Measurements from ENCODE around the gene CGNL1.

Gene CGNL1

GRCh38 chr15:57544848-57545480, 168.7 kb downstream of the CGNL1 start:
- no peak for TF ChIP-seq CTCF (IDR thresholded peaks at IDR 0.05; ENCODE audit: low read depth, low read length)
- no peak for DNase-seq (ENCODE audit: low read depth in 2 of 2)
- H3K4me3 ChIP-seq (replicated peaks in 1 of 2; ENCODE audit: low read depth in 2 of 2, low read length in 2 of 2): no peak overlapping the region

GRCh38 chr15:57545995-57546394, 169.7 kb downstream of the CGNL1 start:
- no peak overlapping the region for H3K4me3 ChIP-seq (replicated peaks in 1 of 2; ENCODE audit: low read depth in 2 of 2, low read length in 2 of 2)
- no peak for DNase-seq (ENCODE audit: low read depth in 2 of 2)
- TF ChIP-seq CTCF (IDR thresholded peaks at IDR 0.05; ENCODE audit: low read depth, low read length): no peak

GRCh38 chr15:57547243-57547755, 171.0 kb downstream of the CGNL1 start:
- DNase-seq (ENCODE audit: low read depth in 2 of 2): no peak
- no peak for TF ChIP-seq CTCF (IDR thresholded peaks at IDR 0.05; ENCODE audit: low read depth, low read length)

GRCh38 chr15:57548351-57548750, 172.0 kb downstream of the CGNL1 start:
- H3K4me3 ChIP-seq (replicated peaks in 1 of 2; ENCODE audit: low read depth in 2 of 2, low read length in 2 of 2): no peak overlapping the region
- TF ChIP-seq CTCF (IDR thresholded peaks at IDR 0.05; ENCODE audit: low read depth, low read length): no peak
- DNase-seq (ENCODE audit: low read depth in 2 of 2): no peak

More at GRCh38 chr15:57547243-57547755, 171.0 kb downstream of the CGNL1 start:
- no peak overlapping the region for H3K4me3 ChIP-seq (replicated peaks in 1 of 2; ENCODE audit: low read depth in 2 of 2, low read length in 2 of 2)

- TF ChIP-seq CTCF (IDR thresholded peaks at IDR 0.05; ENCODE audit: low read depth, low read length): no peak
- no peak for DNase-seq (ENCODE audit: low read depth in 2 of 2)
- H3K4me3 ChIP-seq (replicated peaks in 1 of 2; ENCODE audit: low read depth in 2 of 2, low read length in 2 of 2): no peak overlapping the region
These were observed 172.5 kb downstream of the CGNL1 start for GRCh38 chr15:57548835-57549234.

- no peak overlapping the region for H3K4me3 ChIP-seq (replicated peaks in 1 of 2; ENCODE audit: low read depth in 2 of 2, low read length in 2 of 2)
- no peak for TF ChIP-seq CTCF (IDR thresholded peaks at IDR 0.05; ENCODE audit: low read depth, low read length)
- no peak for DNase-seq (ENCODE audit: low read depth in 2 of 2)
These were observed 173.6 kb downstream of the CGNL1 start for GRCh38 chr15:57549935-57550334.

- TF ChIP-seq CTCF (IDR thresholded peaks at IDR 0.05; ENCODE audit: low read depth, low read length): no peak
- peak in 1 of 2 donors; percentile 18 for DNase-seq (ENCODE audit: low read depth in 2 of 2)
- no peak overlapping the region for H3K4me3 ChIP-seq (replicated peaks in 1 of 2; ENCODE audit: low read depth in 2 of 2, low read length in 2 of 2)
These were observed 174.3 kb downstream of the CGNL1 start for GRCh38 chr15:57550640-57551039.

Measured in cardiac fibroblast (primary cell).